ENCODE data around the gene TFF3. TPM values are rescaled to one million over a fixed set of nuclear protein-coding genes. Genes with fewer than 3 reads are reported as not detected.

TFF3 gene
- total and polyA plus RNA-seq, 2 of the 13 experiments (the other 11 are each of a cell fraction or from before 2014, with no cell fraction given), result 14.2 to 26.9 TPM

GRCh38 chr21:42349420-42350317 lies 34.5 kb upstream of the TFF3 start:
- H2AFZ ChIP-seq (ENCODE audit: low read length), result no peak overlapping the region
- no peak for FAIRE-seq
- WGBS (ENCODE audit: low lambda C conversion rate), result 61% methylated on average over 14 of the region's 14 CpGs
- H3K27ac ChIP-seq (ENCODE audit: extremely low read length, insufficient read depth, low read length), result no peak overlapping the region
- H3K27me3 ChIP-seq (ENCODE audit: control insufficient read depth in 1 of 2, insufficient read depth in 2 of 2, low read length in 2 of 2), result peaks cover 0 to 16% of the 10 kb centered on the region in 2 experiments; a peak in 1 of 5 replicates
- no peak overlapping the region for H3K9ac ChIP-seq (ENCODE audit: insufficient read depth, low read depth, low read length)
- H3K79me2 ChIP-seq (ENCODE audit: insufficient read depth, low read length), result no peaks in the 10 kb centered on the region
- H4K20me1 ChIP-seq (ENCODE audit: insufficient read depth, low read length), result no peaks in the 10 kb centered on the region
- BruUV-seq (replicated peaks), result no TSS peak
- intact Hi-C loops (cut with micrococcal nuclease; ENCODE audit: unreplicated experiment), result no loop called here
- in situ Hi-C loops (cut with HindIII; ENCODE audit: extremely low pct_ligation_motif_present, low pct_unique_long_range_greater_than_20kb), result no loop called here
- H3K36me3 ChIP-seq (replicated peaks in 1 of 2; ENCODE audit: control insufficient read depth in 1 of 2, insufficient read depth in 2 of 2, low read length in 2 of 2), result no peaks in the 10 kb centered on the region
- H3K4me3 ChIP-seq (replicated peaks in 1 of 3; ENCODE audit: insufficient read depth in 1 of 3, low read depth in 2 of 3, low read length in 3 of 3), result no peak overlapping the region
- H3K4me1 ChIP-seq (ENCODE audit: insufficient read depth, low read length), result peaks cover 16% of the 10 kb centered on the region
- H3K9me3 ChIP-seq (ENCODE audit: low read length), result no peaks in the 10 kb centered on the region
- no peak for DNase-seq (ENCODE audit: low spot score)
- ChIA-PET CTCF (ENCODE audit: low intra/inter-chr PET ratio, low total read pairs) (no interaction called here), POLR2A (no interaction called here)
- no peak overlapping the region for H3K4me2 ChIP-seq (ENCODE audit: low read depth, low read length)
- ATAC-seq, result no peak
- TF ChIP-seq KAT2B (IDR thresholded peaks at IDR 0.05; ENCODE audit: borderline replicate concordance, low read depth, low read length) (no peak), ZNF143 (CRISPR knock-in tag; IDR thresholded peaks at IDR 0.05) (no peak), ZNF224 (CRISPR knock-in tag; IDR thresholded peaks at IDR 0.05) (no peak), MAX (IDR thresholded peaks at IDR 0.05) (no peak), U2AF1 (optimal IDR thresholded peaks at IDR 0.05; ENCODE audit: low read depth, low read length) (no peak), MTERF4 (CRISPR knock-in tag; IDR thresholded peaks at IDR 0.05) (no peak), ZBTB38 (CRISPR knock-in tag; IDR thresholded peaks at IDR 0.05) (no peak), WIZ (CRISPR knock-in tag; IDR thresholded peaks at IDR 0.05) (no peak), ZZZ3 (CRISPR knock-in tag; IDR thresholded peaks at IDR 0.05; ENCODE audit: borderline replicate concordance) (no peak), SMYD3 (CRISPR knock-in tag; IDR thresholded peaks at IDR 0.05) (no peak), CREB3 (CRISPR knock-in tag; IDR thresholded peaks at IDR 0.05) (no peak), NFYB (CRISPR knock-in tag; IDR thresholded peaks at IDR 0.05) (no peak), HNF1A (IDR thresholded peaks at IDR 0.05; ENCODE audit: low read depth) (no peak), HNF1A (CRISPR knock-in tag; IDR thresholded peaks at IDR 0.05; ENCODE audit: borderline replicate concordance) (no peak), ZNF33A (CRISPR knock-in tag; IDR thresholded peaks at IDR 0.05; ENCODE audit: borderline replicate concordance) (no peak)
